Activated CD8-positive, alpha-beta memory T cell treated with anti-CD3 and anti-CD28 coated beads, Interleukin-2, amount 50 U/mL, for 1 hour (primary cell): ENCODE results near the gene UGT1A7.

Experiments used
- DNase-seq: peaks from one replicate; pipeline ENCODE4 v3.0.0-alpha.2; 2020; ENCODE audit errors: extremely low read depth

UGT1A7 gene

GRCh38 chr2:233761040-233761769 is 79.5 kb downstream of the UGT1A7 start:
- no peak for DNase-seq

- no peak for DNase-seq
These were observed 82.6 kb downstream of the UGT1A7 start for GRCh38 chr2:233764264-233764663.

- no peak for DNase-seq
These were observed 83.1 kb downstream of the UGT1A7 start for GRCh38 chr2:233764761-233765160.

GRCh38 chr2:233766416-233766815 is 84.7 kb downstream of the UGT1A7 start:
- no peak for DNase-seq

- no peak for DNase-seq
These were observed 86.4 kb downstream of the UGT1A7 start for GRCh38 chr2:233768076-233768475.

GRCh38 chr2:233769260-233769659 is 87.6 kb downstream of the UGT1A7 start:
- DNase-seq: no peak

DNA sequence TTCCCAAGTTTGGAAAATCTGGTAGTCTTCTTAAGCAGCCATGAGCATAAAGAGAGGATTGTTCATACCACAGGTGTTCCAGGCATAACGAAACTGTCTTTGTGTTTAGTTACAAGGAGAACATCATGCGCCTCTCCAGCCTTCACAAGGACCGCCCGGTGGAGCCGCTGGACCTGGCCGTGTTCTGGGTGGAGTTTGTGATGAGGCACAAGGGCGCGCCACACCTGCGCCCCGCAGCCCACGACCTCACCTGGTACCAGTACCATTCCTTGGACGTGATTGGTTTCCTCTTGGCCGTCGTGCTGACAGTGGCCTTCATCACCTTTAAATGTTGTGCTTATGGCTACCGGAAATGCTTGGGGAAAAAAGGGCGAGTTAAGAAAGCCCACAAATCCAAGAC is 90.5 kb downstream of the UGT1A7 start:
- DNase-seq: no peak

GRCh38 chr2:233772583-233772982 is 90.9 kb downstream of the UGT1A7 start:
- DNase-seq: no peak

DNA sequence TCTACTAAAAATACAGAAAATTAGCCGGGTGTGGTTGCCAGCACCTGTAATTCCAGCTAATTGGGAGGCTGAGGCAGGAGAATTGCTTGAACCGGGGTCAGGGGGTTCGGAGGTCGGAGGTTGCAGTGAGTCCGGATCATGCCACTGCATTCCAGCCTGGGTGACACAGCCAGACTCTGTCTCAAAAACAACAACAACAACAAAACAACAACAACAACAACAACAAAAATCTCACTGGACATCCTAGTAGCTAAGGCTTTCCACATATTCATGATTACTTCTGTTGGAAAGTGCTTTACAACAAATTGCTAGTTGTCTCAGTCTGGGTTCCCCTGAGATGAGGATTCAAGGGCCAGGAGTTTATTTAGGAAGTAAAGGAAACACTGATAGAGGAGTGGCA is 92.2 kb downstream of the UGT1A7 start:
- no peak for DNase-seq

DNA sequence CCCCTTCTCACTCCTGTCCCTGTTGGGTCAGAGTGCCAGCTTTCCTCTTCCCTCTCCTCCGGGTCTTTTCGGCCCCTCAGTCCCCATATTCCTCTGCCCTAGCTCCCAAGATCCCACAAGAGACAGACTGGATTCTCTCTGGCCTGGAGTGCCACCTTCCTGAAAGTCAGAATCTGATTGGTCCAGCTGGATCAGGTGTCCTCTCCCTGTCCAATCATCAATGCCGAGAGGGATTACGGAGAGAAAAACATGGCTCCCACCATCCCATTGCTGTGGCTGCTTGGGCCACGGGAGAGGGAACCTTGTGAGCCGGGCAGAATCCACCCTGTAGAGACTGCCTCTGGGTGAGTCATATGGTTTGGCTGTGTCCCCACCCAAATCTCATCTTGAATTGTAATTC is 93.7 kb downstream of the UGT1A7 start:
- no peak for DNase-seq

DNA sequence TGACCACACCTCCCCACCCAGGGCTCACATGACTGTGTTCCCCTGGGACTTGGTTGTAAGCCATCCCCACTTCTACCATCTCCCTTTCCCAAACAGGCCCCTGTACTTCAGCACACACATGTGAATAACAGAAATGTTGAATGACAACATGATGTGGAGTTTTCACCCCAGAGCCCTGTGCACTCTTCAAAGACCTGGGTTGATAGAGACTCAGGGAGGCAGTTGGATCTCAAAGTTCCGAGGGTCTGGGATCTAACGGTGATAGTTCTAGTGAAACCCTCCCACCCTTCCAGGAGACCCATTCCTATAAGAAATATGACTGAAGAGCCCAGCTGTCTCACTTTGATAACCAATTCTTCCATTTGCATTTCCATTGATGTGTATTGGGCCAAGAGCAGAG is 96.3 kb downstream of the UGT1A7 start, which contains the start of gene MROH2A:
Gene MROH2A, plus strand, starts transcription at position 301 of the 400 bp plus-strand sequence. CDS start 1,029 bp downstream, outside the sequence.
- DNase-seq: no peak

DNA sequence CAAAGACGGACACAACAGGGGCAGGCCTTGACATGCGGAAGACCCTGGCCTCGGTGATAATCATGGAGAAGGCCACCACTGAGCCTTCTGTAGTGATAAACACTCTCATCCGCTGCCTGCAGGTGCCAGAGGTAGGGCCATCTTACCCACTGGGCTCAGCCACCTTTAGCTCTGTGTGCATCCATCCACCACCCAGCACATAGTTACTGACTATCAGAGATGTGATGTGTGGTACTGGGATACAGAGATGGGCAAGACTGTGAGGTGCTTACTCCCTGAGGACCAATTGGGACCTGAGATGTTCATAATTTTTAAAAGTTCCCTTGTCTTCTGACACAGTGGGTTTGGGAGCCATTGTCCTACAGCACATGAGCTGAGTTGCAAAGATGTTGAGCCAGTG is 98.0 kb downstream of the UGT1A7 start:
- no peak for DNase-seq

DNA sequence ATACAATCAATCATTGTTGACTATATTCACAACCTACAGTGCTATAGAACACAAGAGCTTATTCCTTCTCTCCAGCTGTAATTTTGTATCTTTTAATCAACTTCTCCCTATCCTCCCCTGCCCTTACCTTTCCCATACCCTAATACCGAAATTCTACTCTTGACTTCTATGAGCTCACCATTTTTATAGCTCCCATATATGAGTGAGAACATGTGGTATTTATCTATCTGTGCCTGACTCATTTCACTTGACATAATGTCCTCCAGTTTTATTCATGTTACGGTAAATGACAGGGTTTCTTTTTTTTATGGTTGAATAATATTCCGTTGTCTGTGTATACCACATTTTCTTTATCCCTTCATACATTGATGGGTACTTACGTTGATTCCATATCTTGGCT is 99.1 kb downstream of the UGT1A7 start:
- DNase-seq: no peak

GRCh38 chr2:233789554-233789953 is 107.9 kb downstream of the UGT1A7 start:
- DNase-seq: no peak

- DNase-seq: no peak
These were observed 109.6 kb downstream of the UGT1A7 start for GRCh38 chr2:233791151-233791882.

DNA sequence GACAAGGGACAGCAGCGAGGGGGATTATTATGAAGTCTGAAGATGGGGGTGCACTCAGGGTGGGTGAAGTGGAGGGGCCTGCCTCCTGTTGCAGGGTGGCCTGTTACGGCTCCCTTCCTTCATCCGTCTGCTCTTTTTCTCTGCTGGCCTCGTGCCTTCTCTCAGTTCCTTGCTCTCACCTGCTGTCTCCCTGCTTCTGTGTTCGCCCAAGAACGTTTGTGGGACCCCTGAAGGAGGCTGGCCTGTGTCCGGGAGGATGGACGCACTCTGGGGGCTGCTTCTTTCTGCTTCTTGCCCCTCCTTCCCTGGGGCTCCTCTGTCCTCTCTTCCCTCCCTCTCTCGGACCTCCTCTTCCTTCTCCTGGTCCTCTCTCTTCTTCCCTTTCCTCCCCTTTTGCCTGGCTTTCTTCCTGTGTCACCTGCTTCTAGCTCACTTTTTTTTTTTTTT is 110.2 kb downstream of the UGT1A7 start:
- DNase-seq: no peak

GRCh38 chr2:233792720-233793119 is 111.0 kb downstream of the UGT1A7 start:
- DNase-seq: no peak

DNA sequence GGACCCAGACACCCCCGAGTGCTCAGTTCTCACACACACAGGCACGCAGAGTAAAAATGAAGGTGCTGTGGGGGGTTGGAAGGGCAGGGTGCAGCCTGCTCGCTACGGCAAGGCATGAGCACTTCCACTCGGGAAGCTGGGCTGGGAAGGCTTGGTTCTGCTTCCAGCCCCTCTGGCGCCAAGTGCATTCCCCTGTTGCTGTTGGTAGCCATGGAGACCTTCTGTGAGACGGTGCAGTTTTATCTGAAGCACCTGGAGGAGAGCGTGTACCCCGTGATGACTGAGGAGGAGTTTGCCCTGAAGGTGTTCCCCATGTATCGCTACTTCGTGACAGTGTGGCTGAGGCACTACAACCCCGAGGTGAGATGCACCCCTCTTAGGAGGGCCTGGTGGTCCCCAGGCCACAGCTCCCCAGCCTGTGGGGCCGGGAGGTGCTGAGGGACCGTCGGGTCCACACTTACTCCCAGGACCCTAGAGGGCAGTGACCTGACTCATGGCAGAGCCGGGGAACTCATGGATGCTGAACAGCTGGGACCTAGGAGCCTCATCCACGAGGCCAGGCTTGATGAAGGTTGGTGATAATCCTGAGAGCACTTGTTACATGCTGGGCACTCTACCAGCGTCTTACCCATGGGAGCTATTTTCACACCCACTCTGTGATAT is 111.9 kb downstream of the UGT1A7 start:
- DNase-seq: no peak

- DNase-seq: no peak
These were observed 112.5 kb downstream of the UGT1A7 start for GRCh38 chr2:233794128-233794658.

DNA sequence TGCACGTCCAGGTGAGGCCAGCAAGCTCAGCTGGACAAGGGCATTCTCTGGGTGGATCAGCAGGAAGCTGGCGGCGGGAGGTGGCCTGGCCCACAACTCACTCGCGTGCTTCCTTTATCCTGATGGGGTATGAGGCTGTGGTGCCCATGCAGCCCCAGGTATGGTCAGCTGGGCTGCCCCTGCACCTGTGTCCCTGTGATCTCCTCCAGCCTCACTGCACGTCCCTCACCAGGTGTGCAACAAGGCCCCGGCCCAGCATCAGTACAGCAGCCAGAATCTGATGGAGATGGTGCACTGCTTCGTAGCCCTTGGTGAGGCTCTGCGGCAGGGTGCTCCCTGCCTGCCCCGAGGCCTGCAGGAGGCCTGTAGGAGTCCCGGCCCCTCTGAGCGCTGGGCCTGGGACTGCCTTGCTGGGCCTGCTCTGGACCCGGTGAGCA is 114.1 kb downstream of the UGT1A7 start:
- DNase-seq: no peak

DNA sequence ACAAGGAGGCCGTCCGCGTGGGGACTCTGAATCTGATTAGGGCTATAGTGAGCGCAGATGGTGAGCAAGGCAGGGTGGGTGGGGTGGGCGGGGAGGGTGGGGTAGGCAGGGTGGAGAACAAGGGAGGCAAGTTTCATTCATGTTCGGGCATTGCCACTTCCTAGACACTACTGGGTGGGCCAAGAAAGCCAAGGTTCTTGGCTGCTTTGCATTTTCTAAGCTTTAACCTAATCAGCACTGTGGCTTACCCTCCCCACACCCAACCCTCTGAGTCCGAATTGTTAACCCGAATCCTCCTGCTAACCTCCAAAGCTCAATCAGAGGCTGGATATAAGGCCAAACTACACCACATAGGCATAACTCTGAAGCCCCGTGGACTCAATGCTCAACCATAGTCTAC is 114.6 kb downstream of the UGT1A7 start:
- DNase-seq: no peak

DNA sequence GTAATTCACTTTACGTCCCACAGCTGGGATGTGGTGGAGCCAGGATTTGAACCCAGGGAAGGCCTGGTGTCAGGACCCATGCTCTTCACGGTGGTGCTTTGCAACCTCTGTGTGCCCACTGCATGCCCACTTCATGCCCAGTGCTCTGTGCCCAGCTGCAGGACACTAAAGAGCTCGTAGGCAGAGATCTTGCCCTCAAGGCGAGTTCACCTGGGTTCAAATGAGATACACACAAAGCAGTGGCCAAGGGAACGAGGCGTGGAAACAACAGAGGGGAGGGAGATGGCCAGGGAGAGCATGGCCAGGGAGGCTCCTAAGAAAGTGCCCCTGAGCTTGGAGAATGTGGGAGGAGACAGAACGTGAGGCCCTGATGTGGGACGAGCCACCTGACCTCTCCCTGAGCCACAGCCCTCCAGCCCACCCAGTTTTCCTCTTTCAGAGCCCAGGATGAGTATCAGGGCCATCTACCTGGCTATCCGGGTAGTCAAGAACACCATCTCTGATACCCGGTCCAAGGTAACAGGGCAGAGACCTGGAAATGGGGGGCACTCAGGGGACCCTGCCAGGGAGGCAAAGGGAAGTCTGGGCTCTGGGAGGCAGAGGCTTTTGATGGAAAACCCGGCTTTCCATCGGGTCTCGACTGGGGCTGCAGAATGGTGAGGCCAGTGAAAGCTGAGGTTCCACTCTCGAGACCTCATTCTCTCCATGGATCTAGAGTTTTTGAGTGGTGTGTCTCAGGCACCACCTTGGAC is 116.8 kb downstream of the UGT1A7 start:
- no peak for DNase-seq
